Smooth muscle cell of the brain vasculature (primary cell): Measurements from ENCODE around the gene RNU1-1.
"Not testable (repeated sequence)": the region's sequence is repeated elsewhere in the genome, so short reads cannot be mapped to it uniquely, and the experiment has no call there.

Source experiments
- DNase-seq: peaks from one replicate; pipeline ENCODE4 v3.0.0-alpha.2; 2012; ENCODE audit warnings: low read depth, low spot score

The RNU1-1 gene

GRCh38 chr1:16514107-16515055 lies at the start of gene RNU1-1:
Gene RNU1-1, minus strand, starts transcription at chr1:16514285.
- peak; percentile 54 for DNase-seq

DNA sequence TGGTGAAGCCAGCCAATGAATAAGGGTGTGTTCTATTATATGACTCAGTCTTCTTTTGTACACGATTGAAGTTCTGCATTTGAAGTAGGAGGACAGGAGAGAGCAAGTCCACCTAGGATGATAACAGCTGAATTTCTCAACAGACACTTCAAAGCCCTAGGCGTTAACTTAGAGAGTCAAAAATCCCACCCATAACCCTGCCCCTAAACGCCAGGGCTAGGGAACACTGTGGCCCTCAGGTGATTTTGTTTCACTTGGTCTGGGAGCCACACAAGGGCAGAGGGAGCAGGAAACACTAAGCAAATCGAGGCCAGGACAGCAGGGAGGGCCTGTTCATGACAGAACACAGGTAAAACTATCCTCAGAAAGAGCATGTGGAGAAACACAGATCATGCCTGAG lies 47.0 kb upstream of the RNU1-1 start:
- DNase-seq, result not testable (repeated sequence)

- not testable (repeated sequence) for DNase-seq
Measured at GRCh38 chr1:16560498-16560897, 46.4 kb upstream of the RNU1-1 start.

GRCh38 chr1:16559688-16560087 lies 45.6 kb upstream of the RNU1-1 start:
- DNase-seq, result not testable (repeated sequence)

GRCh38 chr1:16557034-16557433 lies 42.9 kb upstream of the RNU1-1 start:
- DNase-seq, result not testable (repeated sequence)

DNA sequence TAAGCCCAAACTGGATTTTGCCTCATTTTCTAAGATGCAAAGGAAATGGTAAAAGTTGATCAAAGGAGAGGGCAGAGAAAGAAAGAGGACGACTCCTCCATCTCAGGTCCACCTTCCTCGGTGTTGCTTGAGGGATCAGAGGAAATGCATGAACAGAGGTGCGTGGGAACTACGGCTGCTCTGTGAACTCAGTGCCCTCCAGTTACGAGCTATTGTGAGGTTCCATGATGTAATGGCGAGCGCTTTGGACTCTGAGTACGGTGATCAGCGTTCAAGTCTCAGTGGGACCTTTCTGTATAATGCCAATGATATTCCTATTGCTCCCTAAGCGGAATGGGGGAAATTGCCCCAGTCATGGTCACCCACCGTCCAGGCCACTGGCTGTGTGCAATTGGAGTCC lies 39.2 kb upstream of the RNU1-1 start:
- DNase-seq, result not testable (repeated sequence)

GRCh38 chr1:16550212-16550918 lies 36.3 kb upstream of the RNU1-1 start:
- not testable (repeated sequence) for DNase-seq

- not testable (repeated sequence) for DNase-seq
Measured at GRCh38 chr1:16549545-16549944, 35.5 kb upstream of the RNU1-1 start.

DNA sequence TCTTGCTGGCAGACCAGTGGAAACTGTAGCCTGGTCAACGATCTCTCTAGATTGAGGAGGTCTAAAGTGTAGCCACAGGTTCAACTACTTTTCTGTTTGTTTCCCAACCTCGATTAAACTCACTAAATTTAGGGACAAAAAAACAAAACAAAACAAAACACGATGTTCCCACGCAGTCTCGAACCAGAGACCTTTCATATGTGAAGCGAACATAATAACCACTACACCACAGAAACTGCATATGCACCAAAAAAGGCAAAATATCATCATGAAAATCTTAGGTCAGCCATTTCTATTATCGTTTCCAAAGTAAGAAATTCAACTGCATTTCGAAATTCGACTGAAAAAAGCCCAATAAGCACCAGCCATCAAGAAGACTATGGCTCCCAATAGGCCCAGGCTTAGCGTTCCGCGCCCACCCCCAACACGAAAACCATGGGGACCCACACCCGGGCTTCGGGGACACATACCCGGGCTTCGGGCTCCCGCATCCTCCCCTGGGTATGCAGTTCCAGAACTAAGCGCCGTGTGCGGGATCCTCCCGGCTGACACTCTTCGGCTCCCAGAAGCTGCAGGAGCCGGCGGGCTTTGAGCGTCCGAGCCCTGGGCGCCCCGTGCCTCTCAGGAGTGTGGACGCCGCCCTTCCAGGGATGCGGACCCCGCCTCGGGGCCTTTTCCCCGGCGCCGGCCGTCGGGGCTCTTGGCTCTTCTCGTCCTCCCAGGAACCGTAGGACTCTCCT lies 33.6 kb upstream of the RNU1-1 start:
- DNase-seq, result not testable (repeated sequence)

DNA sequence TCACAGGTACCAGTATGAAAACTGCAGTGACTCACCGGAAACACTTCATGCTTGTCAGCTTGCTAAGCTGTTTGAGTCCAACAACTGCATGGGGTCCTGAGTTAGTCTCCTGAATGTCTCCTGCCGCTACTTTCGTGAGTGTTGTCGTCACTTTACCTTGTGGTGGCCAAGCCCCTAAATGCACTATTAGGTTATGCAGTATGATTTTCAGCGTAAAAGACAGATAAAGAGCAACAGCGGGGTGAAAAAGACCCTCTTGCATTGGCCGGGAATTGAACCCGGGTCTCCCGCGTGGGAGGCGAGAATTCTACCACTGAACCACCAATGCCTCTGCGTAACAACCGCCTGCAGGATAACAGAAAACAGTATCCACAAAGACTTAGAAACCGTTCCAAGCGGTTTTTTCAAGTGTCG lies 31.6 kb upstream of the RNU1-1 start:
- not testable (repeated sequence) for DNase-seq

GRCh38 chr1:16540421-16540893 lies 26.4 kb upstream of the RNU1-1 start:
- DNase-seq, result not testable (repeated sequence)

DNA sequence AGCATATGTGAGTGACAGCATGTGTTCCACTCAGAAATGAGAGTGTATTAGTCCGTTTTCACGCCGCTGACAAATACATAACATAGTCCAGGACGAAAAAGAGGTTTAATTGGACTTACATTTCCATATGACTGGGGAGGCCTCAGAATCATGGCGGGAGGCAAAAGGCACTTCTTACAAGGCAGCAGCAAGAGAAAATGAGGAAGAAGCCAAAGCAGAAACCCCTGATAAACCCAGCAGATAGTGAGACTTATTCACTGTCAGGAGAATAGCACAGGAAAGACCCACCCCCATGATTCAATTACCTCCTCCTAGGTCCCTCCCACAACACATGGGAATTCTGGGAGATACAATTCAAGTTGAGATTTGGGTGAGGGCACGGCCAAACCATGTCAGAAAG lies 23.4 kb upstream of the RNU1-1 start:
- DNase-seq, result not testable (repeated sequence)

DNA sequence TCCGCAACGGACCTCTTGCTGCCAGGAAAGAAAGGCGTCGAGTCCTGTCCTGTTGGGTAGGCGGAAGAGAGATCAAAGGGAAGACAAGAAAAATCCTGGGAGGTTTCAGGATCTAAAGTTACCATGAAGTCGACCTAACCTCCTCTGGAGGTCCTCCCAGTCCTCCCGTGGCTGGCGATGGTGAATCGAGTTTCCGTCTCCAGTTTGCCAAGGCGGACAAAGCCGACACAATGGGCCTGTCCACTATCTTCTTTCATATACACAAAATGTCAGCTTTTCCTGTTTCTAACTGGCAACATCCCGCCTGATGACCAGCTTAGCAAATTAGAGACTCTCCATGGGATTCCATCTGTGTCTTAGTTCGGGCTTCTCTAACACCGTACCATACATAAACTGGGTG lies 22.7 kb upstream of the RNU1-1 start:
- not testable (repeated sequence) for DNase-seq

DNA sequence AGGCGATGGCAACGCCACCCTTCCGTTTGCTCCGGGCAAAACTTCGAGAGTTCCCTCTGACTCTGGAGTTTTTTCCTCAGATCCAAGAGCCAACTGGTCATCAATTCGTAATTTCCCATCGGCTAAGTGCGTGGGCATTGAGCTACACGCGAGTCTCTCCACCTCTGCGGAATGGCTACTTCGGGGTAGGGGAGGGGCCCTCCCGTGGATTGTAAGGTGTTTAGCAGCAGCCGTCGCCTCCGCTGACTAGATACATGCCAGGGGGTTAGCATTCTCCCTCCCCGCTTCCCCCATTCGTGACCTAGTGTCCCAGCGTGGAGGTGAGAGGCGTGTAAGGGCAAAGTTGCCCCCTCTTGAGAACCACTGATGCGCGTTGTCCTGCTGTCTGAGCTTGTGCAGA lies 21.8 kb upstream of the RNU1-1 start:
- DNase-seq, result not testable (repeated sequence)

DNA sequence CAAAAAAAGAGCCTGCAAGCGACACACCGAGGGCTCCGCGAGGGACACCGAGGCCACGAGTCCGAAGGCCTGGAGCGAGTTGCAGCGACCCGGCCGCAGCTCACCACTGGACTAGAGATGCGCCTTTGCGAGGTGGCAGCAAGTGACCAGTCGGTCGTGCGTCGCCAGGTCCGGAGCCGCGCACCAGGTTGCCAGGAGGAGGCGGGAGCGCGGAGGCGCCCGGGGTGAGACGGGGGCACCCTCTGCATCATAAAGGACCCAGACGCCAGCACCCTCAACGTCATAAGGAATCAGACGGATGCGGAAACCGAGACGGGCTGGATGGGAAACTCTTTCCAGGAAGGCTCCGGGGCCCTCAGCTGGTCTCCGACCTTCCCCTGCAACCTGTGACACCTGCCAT lies 21.4 kb upstream of the RNU1-1 start:
- DNase-seq, result not testable (repeated sequence)

GRCh38 chr1:16534829-16535456 lies 20.9 kb upstream of the RNU1-1 start:
- DNase-seq, result not testable (repeated sequence)

DNA sequence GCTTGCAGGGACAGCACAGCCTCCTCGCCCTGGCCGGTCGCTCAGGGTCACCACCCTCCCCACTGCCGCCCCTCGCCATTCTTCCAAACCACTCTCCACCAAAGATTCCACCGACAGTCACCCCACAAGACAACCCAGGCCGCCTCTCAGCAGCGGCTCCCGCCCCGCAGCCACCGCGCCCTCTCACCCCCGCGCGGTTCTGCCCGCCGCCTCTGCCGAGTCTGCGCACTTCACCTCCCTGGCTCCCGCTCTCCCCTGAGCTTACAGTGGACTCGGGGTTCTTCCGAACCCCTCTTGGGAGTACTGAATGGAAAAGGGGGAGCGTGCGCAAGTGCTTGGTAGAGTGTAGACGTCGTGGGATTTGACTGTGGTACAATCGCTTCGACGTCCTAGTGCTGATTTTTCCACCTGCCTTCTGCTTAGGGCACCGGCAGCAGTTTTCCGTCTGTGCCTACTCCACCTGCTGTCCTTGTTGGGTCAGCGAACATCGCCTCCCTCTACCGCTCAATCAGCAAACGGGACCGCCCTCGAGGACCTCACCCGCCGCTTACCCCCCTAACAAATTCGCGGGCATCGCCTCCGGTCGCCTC lies 20.2 kb upstream of the RNU1-1 start:
- not testable (repeated sequence) for DNase-seq

DNA sequence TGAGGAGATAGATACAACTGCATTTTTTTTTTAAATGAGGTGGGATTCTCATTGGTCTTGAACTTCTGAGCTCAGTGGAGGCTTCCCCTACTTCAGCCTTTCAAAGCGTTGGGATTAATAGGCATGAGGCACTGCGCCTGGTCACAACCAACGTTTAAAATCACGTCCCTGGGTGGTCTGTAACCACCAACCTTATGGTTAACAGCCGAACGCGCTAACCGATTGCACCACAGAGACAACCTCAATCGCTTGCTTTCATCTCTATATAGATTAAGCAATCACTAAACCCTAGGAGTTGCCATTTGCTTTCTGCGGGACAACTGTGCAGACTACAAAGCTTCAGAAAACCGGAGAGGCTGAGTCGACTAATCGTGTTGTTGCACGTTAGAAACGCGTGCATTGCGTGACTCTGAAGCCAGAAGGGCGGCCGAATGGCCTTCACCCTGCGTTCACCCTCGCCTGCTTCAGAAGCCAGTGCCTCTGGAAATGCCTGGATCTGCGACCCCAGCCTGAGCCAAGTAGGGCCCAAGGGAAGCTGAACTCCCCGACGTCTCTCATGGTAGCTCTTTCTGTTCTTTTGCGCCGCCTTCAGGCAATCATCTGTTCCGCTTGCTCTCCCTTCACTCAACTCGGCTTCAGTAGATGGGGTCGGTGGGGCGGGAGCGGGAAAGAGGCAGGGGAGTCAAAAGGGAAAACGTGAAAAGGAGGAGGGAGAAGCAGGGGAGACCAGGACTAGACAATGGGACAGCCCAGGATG lies 18.3 kb upstream of the RNU1-1 start:
- not testable (repeated sequence) for DNase-seq

DNA sequence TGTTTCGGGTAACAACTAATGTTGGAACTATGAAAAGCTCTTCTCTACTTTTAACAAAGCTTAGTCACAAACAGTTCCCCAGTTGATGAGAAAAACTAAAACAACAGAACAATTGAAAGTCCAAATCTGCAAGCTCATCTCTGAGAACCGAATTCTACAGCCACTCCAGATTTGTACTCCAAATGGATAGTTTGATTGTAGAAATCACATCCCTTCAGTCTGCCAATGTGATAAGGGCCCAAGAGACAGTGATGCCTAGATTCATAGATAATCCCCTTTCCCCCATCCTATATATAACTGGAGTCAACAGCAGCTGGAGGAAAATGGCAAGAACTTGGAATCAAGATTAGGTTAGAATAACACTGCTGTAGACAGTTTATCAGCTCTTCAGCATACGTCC lies 14.3 kb upstream of the RNU1-1 start:
- not testable (repeated sequence) for DNase-seq

DNA sequence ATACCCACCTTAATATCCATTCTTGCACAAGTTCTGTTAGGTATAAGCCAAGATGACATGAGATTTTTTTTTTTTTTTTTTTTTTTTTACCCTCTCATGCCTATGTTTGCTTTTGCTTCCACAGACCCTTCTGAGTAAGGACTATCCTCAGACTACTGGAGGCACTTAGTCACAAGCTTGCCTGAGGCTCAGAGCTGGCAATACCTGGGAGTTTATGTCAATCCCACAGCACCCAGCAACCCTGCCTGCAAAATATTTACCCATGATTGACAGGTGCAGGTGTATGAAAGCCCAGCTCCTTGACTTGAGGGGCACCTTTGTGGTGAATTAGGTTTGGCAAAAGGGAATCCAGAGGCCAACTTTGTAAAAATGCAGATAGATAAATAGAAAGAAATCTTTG lies 11.7 kb upstream of the RNU1-1 start:
- DNase-seq, result not testable (repeated sequence)
